Measurements from ENCODE around the gene ZNF521.
"Not testable (repeated sequence)": the region's sequence is repeated elsewhere in the genome, so short reads cannot be mapped to it uniquely, and the experiment has no call there.

ZNF521 gene

GRCh38 chr18:25274926-25275325 lies 77.0 kb downstream of the ZNF521 start:
- Mint-ChIP-seq H3K27me3 (ENCODE audit: low read depth) (no peaks in the 10 kb centered on the region), H3K36me3 (ENCODE audit: low read depth) (peaks cover 32% of the 10 kb centered on the region), H3K4me1 (peaks cover 54% of the 10 kb centered on the region), H3K9me3 (peaks cover 22% of the 10 kb centered on the region), H3K27ac (peak overlapping the region; percentile 81 to 93 (median 84)), H3K4me3 (peak overlapping the region in 1 of 3 experiments; percentile 13)
- no peak for TF ChIP-seq CTCF (IDR thresholded peaks at IDR 0.05; ENCODE audit: unreplicated experiment in 3 of 3)

- H3K4me3 Mint-ChIP-seq; H3K4me1 Mint-ChIP-seq; H3K27me3 Mint-ChIP-seq (ENCODE audit: low read depth): not testable (repeated sequence)
- peak overlapping the region in 1 of 3 experiments; percentile 69 for H3K27ac Mint-ChIP-seq
- H3K36me3 Mint-ChIP-seq (ENCODE audit: low read depth): peaks cover 73% of the 10 kb centered on the region
- H3K9me3 Mint-ChIP-seq: peaks cover 39% of the 10 kb centered on the region
Observed at GRCh38 chr18:25266931-25267527, 84.9 kb downstream of the ZNF521 start.

- Mint-ChIP-seq H3K9me3 (peaks cover 5% of the 10 kb centered on the region), H3K27ac (peak overlapping the region in 1 of 3 experiments; percentile 80), H3K4me3 (no peak overlapping the region), H3K4me1 (peaks cover 15% of the 10 kb centered on the region), H3K27me3 (ENCODE audit: low read depth) (no peaks in the 10 kb centered on the region), H3K36me3 (ENCODE audit: low read depth) (peaks cover 49% of the 10 kb centered on the region)
- TF ChIP-seq CTCF (IDR thresholded peaks at IDR 0.05; ENCODE audit: unreplicated experiment in 3 of 3): no peak
Observed at GRCh38 chr18:25262920-25263319, 89.0 kb downstream of the ZNF521 start.

- H3K27ac Mint-ChIP-seq: peak overlapping the region in 2 of 3 experiments; percentile 30 to 80
- H3K27me3 Mint-ChIP-seq (ENCODE audit: low read depth): no peaks in the 10 kb centered on the region
- H3K4me3 Mint-ChIP-seq: no peak overlapping the region
- no peaks in the 10 kb centered on the region for H3K9me3 Mint-ChIP-seq
- H3K4me1 Mint-ChIP-seq: peaks cover 15% of the 10 kb centered on the region
- H3K36me3 Mint-ChIP-seq (ENCODE audit: low read depth): peaks cover 39% of the 10 kb centered on the region
- no peak for TF ChIP-seq CTCF (IDR thresholded peaks at IDR 0.05; ENCODE audit: unreplicated experiment in 3 of 3)
Observed at GRCh38 chr18:25261768-25262167, 90.2 kb downstream of the ZNF521 start.

- Mint-ChIP-seq H3K27me3 (ENCODE audit: low read depth) (no peaks in the 10 kb centered on the region), H3K4me3 (no peak overlapping the region), H3K27ac (no peak overlapping the region), H3K36me3 (ENCODE audit: low read depth) (peaks cover 30% of the 10 kb centered on the region), H3K9me3 (no peaks in the 10 kb centered on the region), H3K4me1 (peaks cover 16% of the 10 kb centered on the region)
- TF ChIP-seq CTCF (IDR thresholded peaks at IDR 0.05; ENCODE audit: unreplicated experiment in 3 of 3): no peak
Observed at GRCh38 chr18:25256439-25256838, 95.5 kb downstream of the ZNF521 start.

GRCh38 chr18:25253779-25254178 lies 98.2 kb downstream of the ZNF521 start:
- no peak for TF ChIP-seq CTCF (IDR thresholded peaks at IDR 0.05; ENCODE audit: unreplicated experiment in 3 of 3)
- no peaks in the 10 kb centered on the region for H3K27me3 Mint-ChIP-seq (ENCODE audit: low read depth)
- peaks cover 28% of the 10 kb centered on the region for H3K4me1 Mint-ChIP-seq
- H3K36me3 Mint-ChIP-seq (ENCODE audit: low read depth): peaks cover 16% of the 10 kb centered on the region
- no peaks in the 10 kb centered on the region for H3K9me3 Mint-ChIP-seq
- no peak overlapping the region for H3K27ac Mint-ChIP-seq
- H3K4me3 Mint-ChIP-seq: no peak overlapping the region

Measured in nephron (organoid).